ENCODE data around the gene HOXC11.

The HOXC11 gene

DNA sequence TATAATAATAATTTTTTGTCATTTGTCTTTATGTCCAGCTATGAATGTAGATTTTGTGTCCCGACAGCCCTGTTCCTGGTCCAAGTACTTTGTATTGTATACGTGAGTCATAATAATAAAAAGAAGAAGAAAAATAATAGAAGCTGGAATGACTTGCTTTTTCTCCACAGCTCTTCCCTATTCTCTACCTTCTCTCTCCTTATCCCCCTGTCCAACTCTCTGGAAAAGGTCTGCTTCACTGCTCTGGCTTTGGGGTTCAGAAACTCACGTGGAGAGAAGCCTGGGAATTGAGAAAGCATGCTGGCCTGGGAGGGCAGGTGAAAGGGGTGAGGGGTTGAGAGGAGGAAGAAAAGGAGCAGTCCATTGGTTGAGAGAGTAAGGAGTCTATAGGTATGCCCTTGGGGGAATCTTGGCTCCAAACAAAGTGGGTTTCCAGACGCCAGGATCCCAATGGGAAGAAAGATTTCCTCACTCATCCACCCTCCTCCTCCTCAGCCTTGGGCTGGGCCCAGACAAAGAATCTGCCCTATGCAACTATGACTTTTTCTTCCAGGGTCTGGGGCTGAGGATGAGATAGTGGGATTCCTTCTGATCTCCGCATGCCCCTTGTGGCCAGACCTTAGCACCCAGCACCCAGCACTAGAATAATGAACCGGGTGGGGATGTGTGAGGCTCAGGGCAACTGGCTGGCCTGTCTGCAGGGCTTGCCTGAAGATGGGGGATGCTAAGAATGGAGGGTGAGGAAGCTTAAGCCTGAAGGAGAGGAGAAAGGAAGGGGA is 39.9 kb downstream of the HOXC11 start:
- no peak for DNase-seq

DNA sequence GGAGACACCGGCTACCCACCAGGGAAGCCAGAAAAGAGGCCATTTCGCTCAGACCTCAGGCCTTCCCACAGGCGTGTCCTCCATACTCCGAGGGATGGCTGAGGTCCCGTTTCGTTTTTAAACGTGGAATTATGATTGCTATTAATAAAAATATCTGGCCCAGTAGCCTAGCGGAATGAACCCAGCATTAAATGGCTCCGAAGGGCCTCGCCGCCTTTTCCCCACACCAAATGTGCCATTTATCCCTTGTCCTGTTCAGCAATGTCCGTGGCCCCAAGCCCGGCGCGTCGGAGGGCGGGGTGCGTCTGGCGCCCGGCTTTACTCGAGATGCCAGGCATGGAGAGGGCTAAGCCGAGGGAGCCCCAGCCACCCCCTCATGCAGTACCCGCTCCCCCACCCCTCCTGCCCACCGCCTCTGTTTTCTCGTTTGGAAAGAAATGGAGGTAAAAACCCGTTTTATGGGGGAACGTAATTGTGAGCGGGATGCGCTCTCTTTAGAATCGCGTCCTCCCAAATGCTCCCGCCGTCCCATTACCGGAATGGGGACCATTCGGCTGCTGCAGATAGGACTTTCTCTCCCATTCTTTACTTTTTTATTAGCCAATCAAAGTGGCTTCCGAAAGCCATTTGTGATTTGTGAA is 41.6 kb downstream of the HOXC11 start:
- no peak for DNase-seq

DNA sequence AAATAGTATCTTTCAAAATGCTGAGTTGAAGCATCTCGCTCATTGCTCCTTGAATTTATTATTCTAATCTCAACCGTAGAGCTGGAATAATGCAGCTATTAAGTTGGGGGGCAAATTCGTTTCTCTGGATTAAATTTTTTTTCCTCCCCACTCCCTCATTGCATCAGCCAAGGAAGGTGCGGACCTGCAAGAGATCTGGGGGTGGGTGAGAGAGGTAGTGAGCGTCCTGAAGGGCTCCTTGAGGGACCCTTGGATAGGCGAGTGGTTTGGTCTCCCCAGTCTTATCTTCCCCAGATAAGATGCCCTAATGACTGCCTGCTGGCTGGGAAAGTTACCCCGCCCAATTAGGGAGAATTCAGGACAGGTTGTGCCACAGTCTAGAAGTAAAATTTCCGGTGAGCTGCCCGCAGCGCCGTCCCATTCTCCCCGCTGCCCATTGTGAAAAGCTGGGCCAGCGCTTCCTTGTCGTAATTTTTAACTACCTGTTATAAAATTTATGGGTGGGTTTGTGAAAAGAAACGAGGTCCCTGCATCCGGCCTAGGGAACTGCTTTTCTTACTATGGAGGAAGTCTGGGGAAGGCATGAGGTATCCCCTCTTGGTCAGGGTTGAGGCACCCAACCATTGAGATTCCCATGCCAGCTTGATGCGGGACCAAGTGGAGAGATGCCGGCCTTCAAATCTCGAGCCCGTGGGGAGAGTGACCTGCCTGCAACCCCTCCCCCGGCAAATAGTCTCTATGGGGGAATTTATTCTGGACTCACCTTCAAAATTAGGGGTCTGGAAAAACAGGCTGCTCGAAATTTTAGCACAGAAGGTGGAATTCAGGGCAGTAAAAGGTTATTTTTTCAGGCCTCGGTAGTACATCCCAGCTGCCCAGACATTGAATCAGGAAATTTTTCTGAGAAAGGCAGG is 42.3 kb downstream of the HOXC11 start:
- DNase-seq = no peak

DNA sequence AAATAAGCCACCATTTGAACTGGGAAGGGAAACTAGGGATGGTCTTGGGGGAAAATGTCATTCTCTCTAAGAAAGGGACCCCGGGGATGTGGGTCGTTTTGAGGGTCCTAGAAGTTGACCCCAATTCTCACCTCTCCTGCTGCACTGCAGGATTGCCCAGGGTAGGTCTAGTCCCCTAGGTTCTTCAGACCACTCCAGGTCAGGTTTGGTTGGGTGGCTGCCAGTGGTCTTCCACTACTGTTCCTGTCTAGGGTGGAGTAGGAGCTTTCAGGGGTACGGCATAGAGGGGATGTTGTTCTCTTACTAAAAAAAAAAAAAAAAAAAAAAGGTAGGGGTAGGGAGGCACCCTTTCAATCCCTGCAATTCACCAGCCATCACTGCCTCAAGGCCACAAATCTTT is 43.1 kb downstream of the HOXC11 start:
- no peak for DNase-seq

DNA sequence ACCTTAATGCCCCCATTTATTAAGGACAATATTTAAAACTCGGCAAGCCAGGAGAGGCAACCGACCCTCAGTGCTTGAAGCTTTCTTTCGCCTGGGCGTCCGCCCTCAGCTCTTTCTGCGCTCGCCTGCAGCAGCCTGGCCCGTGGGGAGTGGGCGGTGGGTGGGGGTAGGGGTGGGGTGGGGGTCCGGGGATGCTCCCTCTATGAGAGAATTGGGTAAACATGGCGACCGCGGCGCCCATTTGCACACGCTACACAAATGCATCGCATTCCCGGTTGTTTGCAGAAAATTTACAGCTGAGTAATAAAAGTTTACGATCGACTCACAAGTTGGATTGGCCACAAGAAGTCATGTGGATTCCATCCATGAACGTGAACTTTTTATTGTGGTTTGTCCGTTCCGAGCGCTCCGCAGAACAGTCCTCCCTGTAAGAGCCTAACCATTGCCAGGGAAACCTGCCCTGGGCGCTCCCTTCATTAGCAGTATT is 43.6 kb downstream of the HOXC11 start:
- DNase-seq = no peak

DNA sequence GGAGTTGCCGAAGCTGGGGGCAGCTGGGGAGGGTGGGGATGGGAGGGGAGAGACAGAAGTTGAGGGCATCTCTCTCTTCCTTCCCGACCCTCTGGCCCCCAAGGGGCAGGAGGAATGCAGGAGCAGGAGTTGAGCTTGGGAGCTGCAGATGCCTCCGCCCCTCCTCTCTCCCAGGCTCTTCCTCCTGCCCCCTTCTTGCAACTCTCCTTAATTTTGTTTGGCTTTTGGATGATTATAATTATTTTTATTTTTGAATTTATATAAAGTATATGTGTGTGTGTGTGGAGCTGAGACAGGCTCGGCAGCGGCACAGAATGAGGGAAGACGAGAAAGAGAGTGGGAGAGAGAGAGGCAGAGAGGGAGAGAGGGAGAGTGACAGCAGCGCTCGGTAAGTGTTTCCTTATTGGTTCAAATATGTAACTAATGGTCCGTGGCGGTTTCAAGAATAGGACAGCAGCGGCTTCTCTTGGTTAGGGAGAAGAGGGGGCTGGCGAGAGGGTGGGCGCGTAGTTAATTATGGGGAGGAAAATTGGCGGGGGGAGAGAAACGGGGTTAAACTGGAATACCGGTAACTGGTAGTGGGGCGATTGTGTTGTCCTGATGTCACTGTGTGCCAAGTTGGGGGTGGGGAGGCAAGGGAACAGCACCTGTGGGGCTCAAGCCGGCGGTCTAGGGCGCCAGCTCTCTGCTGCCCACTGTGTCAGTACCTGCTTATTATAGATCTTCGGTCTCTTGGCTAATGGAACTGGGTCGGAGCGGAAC is 44.3 kb downstream of the HOXC11 start:
- DNase-seq = no peak

- DNase-seq = peak; percentile 73
Observed at GRCh38 chr12:54017878-54018467, 45.0 kb downstream of the HOXC11 start.

GRCh38 chr12:54018468-54018984 is 45.6 kb downstream of the HOXC11 start:
- no peak for DNase-seq

- DNase-seq = no peak
Observed at GRCh38 chr12:54019091-54019811, 46.3 kb downstream of the HOXC11 start.

DNA sequence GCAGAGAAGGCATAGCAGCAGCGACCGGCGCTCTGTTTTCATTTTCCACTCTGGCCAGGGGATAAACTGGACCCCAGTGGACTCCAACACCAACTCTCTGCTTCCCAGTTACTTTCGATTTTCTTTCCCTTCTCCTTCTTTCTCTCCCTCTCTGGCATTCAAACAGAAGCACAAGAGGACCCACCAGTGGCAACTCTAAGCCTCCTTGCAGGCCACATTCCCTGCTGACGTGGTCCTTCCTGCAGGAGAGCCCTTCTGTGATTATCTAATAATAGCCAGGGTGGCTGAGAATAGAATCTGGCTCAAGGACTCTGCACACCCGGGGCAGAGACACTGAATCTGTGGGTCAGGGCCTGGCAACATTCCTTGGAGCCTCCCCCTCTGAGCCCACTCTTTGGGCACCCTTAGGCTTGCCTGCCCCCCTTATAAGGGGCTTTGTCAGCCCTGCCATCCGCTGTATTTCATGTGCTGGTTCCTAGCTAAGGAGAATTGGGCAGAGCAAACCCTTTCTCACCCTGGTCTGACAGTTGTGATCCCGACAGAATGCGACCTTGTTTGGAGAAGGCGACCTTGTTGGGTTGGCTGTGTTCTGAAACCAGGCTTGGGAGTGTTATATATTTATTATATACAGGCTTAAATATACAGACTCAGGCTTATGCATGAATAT is 47.1 kb downstream of the HOXC11 start:
- no peak for DNase-seq

DNA sequence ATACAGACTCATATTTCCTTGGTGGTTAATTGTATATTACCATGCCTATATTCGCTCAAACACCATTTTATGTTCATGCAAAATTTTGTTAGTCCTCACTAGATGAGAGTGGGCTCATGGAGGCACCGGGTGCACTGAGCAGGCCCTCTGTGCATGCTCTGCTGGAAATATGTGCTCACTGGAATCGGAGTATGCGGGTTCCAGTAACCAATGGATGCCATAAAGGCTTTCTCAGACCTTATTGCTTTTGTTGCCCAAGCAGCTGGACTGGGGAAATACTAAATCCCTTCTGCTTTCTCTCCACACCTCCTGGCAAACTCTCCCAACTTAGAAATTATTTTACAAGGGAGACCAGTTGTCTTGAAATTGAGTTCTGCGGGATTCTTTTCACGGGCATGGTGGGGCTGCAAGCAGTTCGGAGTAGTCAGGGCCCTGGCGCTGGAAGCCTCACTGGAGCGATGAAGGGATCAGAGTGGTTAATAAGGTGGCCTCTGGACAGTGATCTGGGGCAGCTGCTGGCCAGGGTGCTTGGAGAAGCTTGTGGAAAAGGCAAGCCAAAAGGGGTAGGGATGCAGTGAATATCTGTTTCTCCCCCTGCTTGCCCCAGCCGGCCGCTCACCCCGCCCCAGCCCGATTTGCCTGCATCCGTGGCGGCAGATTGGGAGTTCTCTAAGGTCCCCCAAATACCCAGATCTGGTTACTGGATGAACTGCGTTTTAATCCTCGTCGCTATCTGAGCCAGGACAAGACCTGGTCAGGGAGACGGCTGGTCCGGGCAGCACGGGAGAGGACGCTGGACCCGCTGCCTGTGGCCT is 47.9 kb downstream of the HOXC11 start:
- no peak for DNase-seq

DNA sequence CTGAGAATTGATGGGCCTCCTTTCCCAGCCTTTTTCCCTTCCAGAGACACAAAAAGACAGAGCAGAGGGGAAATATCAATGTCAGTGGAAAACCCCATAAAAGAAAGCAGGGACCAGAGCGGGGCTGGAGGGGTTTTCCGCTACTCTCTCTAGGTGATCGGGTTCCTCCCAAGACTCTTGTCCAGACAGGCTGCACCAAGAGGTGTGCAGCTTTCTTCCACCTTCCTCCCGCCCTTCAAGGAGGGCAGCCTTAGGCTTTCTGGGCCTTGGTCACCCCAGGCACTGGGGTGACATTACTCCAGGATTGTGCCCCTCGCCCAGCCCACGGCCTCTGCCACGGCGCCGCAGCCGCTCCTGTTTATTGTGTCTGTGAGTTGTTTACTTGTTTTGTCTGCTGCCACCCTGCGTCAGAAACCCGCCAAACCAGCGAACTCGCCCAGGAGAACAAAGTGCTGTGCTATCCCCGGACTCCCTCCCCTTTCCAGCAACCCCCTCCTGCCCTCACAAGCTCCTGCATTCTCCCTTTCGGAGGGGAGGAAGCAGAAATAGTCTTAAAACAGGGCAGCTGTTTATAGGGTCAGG is 48.6 kb downstream of the HOXC11 start:
- DNase-seq = no peak

GRCh38 chr12:54022960-54023884 is 50.3 kb downstream of the HOXC11 start:
- no peak for DNase-seq

- no peak for DNase-seq
Observed at GRCh38 chr12:54024127-54024526, 51.2 kb downstream of the HOXC11 start.

GRCh38 chr12:54024581-54025305 is 51.8 kb downstream of the HOXC11 start:
- no peak for DNase-seq

GRCh38 chr12:54025499-54026405 is 52.8 kb downstream of the HOXC11 start:
- no peak for DNase-seq

Data from hematopoietic multipotent progenitor cell treated with erythropoietin and hydrocortisone succinate and interleukin-3 and kit ligand, for 4 days (in vitro differentiated cells).